TTC549 (cell line): ENCODE measurements around the gene B9D1.

Experiments used
- FAIRE-seq: peaks from 2 replicates; lab custom pipeline; 2012; peaks lifted over from hg19 to GRCh38; lab: Jason Lieb, UNC

Gene B9D1

DNA sequence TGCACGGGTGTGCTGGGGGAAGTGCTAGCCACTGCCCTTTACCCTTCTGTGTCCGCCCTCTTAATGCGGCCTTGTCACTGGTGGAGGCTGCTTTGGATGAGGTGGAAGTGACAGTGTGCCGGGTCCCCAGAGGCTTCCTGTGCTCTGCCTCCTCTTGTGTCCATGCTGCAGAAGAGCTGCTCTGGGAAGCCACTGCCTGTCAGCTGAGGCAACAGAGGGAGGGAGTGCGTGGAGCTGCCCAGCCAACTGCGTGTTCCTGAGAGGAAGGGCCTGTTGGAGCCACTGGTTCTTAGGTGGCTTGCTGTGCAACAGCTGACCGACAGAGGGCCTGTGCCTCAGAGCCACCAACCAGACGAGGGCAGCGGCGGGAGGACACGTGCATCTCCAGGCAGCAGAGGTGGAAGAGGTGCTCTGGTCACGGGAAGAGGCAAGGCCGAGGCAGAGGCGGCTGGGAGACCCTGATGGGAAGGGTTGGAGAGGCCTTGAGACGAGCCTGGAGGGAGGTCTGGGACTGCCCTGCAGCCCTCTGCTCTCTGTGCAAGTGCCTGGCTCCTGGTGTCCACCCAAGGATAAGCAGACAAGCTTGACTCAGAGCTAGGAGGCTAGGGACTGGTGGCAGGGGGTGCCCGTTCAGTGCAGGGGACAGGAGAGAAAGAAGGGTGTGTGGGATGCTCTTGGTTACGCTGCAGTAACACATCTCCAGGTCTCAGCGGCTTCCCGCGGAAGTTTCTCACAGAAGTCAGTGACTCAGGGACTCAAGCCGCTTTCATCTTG, 25.4 kb downstream of the B9D1 start:
- FAIRE-seq, result no peak

DNA sequence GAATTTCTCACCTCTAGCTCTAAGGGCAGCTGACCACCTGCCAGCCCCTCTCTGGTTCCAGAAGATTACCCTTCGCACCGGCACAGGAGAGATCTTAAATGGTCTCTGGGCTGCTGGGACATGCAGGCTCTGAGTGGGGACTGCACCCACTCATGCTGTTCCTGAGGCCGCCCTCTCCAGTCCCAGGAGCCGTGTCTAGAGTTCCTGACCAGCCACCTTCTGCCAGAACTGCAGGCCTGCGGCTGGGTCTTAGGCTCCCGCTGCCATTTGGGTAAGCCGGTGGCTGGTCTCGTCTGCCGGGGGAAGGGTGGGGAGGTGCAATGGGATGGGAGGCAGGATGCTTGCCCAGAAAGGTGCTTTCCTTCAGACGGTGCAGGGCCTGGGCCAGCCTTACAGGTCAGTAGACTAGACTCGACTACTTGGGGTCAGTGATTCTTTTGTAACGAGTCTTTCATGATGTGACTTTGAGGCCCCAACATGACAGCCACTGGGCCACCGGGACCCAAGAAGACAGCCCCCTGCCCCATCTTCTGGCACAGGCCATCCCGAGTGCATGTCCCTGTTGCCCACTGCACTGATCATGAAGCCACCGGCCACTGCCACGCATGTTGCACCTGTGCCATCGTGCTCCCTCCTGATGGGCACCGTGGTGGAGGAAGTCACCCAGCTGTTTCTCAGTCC, 26.4 kb downstream of the B9D1 start:
- no peak for FAIRE-seq

DNA sequence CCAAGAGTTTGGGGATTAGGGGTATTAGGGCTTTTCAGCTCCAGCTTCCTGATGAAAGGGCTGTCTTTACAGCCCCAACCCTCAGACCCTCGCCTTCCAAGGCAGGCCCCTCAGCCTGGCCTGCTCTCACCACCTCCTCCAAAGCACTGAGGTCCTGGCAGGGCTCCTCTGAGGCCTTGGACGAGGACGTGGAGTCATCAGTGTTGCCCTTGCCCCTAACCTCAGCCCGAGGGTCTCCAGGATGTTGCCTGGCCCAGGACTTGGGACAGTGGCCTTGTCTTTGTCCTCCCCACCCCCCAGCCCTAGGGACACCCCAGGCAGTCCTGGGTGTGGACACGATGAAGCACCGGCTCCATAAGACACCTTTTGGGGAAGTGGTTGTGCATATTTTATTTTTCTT, 28.2 kb downstream of the B9D1 start:
- no peak for FAIRE-seq

DNA sequence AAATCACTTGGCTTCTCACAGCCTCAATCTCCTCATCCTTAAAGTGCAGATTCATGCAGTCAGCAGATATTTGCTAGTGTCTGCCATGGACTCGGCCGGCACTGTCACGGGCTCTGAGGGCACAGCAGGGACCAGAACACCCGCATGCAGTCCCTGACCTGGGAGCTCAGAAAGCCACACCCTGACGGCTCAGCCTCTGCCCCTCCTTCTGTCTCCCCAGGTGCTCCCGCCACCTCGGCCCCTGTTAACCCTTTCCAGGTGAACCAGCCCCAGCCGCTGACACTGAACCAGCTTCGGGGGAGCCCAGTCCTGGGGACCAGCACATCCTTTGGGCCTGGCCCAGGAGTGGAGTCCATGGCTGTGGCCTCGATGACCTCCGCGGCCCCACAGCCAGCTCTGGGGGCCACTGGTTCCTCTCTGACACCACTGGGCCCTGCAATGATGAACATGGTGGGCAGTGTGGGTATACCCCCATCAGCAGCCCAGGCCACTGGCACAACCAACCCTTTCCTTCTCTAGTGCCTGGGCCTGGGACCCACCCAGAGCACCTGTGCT, 28.7 kb downstream of the B9D1 start:
- no peak for FAIRE-seq

DNA sequence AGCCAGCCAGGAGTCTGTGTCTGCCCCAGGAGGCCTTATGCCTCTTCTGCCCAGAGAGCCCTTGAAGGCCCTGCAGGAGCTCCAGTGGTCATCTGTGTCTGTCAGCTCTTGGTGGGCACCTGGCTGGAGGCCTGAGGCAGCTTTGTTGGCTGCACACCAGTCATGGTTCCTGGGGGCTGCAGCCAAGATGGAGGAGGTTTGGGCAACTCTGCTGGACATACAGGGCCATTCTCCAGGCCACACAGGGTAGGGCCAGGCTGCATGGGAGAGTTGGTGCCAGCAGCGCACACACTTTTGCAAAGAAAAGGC, 29.4 kb downstream of the B9D1 start:
- FAIRE-seq, result no peak

DNA sequence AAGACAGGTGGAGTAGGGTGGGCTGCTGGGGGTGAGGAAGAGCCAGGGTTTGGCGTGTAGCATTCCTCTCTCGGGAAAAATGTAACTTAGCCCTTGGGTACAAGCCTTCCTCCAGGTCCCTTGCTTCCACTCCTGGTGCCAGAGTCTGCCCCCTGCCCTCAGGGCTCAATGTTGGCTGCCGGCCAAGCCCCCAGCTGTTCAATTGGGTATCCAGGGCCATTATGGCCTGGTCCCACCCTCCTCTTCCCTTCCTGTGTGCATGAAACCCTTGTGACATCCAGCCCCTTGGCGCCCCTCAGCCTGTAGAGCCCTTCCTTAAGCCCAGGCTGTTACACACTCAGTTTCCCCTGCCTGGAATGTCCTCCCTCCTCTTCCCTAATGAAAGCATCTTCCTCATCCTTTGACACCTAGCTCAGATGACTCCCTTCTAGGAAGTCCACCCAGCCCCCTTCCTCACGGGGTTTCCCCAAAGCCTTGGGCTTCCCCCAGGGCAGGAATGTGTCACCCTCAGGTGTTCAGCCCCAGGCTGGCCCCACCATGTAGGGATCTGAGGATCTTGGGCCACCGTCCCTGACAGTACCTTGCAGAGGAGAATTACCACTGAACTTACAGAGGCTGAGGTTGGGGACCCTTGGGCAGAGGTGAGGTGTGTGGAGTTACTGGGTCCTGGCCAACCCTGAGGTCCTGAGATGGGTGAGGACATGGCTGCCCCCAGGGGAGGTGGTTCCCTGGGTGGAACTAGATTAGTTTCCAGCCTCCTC, 30.0 kb downstream of the B9D1 start:
- FAIRE-seq, result no peak

DNA sequence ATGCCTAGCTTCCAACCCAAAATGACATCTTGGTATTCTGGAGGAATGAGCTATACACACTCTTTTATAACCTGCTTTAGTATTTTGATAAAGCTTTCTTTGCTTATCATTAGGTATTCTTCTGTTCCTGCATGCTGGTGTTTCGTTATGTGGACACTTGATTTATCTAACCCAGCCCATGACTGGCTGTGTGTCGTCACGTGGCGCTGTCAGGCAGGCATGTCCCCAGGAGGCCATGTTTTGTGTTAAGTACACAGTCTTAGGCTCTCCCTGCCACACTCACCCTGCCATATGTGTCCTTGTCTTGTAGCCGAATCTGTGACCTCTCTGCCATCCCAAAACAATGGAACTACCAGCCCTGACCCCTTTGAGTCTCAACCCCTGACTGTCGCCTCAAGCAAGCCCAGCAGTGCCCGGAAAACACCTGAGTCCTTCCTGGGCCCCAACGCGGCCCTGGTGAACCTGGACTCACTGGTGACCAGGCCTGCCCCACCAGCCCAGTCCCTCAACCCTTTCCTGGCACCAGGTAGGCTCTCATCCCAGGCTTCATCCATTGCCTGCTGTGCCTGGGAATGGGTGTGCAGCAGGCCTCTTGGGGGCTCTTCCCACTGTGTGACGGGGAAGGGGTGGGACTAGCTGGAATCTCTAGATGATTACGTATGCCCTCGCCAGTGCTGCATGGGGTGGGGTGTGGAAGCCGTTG, 30.8 kb downstream of the B9D1 start:
- no peak for FAIRE-seq

DNA sequence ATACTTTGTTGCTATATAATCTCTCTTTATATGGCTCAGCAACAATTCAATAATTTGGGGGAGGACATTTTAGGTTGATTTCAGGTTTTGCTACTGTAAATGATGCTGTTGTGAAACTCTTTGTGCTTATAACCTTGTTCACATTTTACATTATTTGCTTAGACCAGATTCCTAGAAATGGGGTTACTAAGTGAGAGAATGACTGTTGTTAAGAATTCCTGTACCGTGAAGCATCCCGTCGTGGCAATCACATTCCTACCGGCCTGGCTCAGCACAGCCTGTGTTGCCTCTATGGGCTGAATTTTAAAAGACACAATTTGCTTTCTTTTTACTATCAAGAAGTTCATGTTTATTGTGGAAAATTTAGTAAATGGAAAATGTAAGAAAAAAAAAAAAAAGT, 31.4 kb downstream of the B9D1 start:
- FAIRE-seq, result no peak

DNA sequence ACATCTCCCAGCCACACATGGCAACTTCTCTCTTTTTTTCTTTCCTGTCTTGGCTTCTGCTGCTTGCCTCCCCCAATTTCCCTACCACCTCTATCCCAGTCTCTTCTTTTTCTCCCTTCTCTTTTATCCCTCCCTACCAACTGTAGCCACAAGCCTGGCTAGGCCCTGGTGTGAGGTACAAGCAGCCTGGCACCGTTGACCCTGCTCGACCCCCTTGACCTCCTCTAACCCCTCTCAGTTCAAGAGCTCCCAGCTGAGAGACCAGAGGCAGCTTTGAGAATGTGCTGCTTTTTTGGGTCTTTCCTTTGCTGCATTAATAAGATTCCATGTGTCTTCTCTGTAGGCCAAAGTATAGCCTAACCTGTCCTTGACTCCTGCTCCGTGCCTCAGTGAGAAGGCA, 32.3 kb downstream of the B9D1 start:
- FAIRE-seq, result no peak

DNA sequence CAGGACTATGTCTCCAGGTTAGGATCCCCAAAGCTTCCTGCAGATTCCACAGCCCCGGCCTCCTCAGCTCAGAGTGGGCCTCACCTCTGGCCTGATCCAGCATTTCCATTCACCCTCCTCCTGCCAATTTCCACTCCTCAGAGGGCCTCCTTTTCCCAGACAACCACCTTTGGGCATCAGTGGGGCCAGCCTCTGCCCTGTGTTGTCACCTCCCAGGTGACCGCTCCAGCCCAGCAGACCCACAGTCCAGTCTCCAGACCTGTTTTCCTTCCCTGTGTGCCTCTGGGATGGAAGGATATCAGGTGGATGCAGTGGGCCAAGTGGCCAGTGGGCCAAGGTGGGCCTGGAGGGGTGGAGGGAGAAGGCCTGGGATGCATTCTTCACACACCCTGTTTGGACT, 32.7 kb downstream of the B9D1 start:
- no peak for FAIRE-seq

DNA sequence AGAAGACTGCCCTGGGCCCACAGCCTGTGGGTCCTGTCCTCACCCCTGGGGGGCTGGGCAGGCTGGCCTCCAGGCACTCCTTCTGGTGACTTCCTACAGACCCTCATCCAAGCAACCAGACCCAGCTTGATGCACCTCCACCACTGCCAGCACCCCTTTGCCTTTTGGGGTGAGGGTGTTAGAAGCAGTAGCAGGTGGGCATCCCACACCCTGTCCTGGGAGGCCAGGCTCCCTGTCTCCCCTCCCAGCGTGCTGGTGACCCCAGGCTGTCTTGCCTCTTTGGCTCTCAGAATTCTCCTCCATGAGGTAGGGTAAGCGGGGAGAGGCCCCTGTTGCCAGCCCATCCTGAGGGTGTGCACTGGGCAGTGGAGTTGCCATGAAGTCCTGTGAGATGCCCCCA, 33.4 kb downstream of the B9D1 start:
- FAIRE-seq, result no peak

DNA sequence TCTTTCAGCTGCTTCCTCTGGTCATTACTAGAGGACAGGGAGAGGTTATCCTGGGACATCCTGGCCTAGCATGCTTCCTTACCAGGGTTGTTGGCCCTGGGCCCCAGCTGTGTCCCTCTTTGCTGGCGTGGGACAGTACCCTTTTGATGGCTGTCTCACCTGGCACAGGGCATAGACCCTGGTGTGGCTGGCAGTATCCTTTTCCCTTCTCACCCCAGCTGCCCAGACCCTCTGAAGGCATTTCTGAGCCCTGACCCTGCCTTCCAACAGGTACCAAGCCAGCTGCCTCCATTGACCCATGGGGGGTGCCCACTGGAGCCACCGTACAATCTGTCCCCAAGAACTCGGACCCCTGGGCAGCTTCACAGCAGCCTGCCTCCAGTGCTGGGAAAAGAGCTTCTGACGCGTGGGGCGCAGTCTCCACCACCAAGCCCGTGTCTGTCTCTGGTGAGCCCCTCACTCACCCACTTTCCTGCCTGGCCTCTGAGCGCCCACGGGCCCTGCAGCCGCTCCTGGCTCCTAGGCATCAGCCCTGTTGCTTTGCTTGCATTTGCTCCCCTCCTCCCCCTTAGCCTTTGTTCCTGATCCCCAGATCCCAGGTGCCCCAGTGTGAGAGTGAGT, 34.0 kb downstream of the B9D1 start:
- FAIRE-seq, result no peak

DNA sequence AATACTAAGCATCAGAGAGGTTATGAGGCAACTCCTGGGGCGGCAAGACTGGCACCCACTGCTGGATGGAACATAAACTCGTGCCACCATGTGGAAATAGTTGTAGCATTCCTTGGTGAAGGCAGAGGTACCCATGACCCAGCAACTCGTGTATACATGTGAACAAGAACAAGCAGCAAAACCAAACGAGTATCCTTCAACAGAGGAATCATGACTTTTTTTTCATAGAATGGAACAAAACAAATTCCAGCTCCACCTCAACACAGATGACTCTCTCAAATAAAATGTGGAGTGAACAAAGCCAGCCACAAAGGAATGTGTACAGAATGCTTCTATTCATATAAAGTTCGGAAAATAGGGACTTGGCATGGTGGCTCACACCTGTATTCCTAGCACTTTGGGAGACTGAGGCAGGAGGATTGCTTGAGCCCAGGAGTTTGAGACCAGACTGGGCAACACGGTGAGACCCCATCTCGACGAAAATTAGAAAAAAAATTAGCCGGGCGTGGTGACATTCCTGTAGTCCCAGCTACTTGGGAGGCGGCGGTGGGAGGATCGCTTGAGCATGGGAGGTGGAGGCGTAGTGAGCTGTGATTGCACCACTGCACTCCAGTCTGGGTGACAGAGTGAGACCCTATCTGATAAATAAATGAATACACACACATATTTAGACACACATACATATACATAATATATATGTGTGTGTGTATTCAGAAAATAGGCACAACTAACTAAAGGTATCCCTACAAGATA, 35.3 kb downstream of the B9D1 start:
- FAIRE-seq, result no peak

DNA sequence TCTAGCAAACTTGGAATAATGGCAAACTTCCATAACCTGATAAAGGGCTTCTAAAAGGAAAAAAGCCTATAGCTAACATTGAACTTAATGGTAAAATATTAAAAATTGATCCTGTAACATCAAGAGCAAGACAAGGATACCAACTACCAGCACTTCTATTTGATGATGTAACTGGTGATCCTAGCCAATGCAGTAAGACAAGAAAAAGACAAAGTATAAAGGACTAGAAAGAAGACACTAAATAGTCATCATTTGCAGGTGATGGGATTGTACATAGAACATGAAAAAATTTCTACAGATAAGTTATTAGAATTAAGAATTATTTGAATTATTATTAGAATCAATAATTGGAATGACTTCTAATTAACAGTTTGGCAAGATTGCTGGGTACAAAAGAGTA, 37.0 kb downstream of the B9D1 start:
- FAIRE-seq, result peak; percentile 36

DNA sequence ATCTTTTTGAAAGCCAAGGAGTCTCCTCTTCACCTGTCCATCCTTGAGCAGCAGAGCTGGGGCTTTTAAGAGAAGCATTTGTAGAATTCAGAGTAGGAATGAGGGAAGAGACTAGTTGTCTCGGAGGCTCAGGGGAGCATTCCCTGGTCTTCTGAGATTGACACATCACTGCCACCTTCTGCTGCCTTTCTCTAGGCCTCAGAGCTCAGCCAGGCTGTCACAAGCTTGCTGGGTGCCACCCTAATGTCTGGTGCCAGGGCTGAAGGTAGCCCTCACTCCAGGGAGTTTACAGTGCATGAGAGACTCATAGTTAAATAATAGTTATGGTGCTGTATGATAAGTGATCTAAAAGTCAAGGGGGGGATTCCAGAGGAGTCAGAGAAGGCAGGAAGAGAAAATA, 39.7 kb downstream of the B9D1 start:
- no peak for FAIRE-seq

DNA sequence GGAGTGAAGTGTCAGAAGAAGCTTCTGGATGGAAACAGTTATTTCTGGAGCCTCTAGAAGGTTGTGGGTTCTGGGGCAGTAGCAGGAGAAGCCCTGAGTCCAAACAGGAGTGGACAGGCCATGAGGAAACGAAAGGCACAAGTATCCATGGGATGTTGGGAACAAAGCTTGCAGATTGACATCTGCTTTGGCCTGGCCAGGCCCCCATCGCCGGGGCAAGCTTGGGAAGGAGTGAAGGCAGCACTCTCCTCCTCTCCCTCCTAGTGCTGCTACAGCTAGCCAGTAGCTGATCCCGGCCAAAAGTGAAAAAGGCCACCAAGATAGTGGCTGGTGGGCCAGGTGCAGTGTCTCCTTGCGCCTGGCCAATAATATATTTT, 40.4 kb downstream of the B9D1 start:
- no peak for FAIRE-seq

DNA sequence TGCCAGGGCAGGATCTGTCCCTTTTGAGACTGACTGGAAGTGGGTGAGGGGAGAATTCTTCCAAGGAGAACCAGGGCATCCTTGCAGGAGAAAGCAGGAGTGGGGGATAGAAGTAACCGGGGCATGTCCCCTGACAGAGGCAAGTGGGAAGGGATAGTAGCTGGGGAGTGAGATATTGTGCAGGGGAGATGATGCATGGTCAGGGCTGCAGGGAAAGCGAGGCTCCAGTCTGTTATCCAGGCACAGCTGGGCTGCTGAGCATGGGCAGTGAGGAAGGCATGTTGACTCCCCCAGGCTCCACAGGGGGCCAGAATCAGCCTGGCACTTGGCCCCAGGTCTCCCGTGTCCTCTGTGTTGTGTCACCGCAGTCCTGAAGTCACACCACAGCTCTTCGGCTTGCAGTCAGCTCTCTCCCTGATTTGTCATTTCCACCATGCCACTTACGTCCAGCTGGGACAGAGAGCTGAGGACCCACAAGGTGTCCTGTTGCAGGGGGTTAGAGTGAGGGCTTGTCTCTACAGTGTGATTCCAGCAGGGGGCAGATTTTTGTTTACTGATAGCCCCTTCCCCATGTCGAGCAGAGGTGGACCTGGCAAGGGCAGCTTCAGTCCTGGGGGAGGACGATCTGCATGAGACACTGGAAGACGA, 40.9 kb downstream of the B9D1 start:
- no peak for FAIRE-seq

DNA sequence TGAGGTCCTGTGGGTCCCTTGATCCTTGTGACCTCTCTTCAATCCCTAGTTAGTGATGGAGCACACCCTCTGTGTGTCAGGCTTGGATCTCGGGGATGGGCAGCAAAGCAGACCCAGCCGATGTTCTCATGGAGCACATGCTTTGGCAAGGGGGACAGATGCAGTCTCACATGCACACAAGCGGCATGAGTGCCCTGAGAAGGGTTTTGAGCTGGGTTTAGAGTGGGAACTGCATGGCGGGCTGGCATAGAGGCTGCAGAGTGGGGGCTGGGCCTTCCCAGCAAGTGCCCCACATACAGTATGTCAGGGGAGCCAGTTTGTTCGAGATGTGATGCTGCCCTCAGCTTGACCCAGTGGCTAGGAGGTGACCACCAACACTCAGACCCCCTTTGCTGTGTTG, 41.6 kb downstream of the B9D1 start:
- FAIRE-seq, result no peak

DNA sequence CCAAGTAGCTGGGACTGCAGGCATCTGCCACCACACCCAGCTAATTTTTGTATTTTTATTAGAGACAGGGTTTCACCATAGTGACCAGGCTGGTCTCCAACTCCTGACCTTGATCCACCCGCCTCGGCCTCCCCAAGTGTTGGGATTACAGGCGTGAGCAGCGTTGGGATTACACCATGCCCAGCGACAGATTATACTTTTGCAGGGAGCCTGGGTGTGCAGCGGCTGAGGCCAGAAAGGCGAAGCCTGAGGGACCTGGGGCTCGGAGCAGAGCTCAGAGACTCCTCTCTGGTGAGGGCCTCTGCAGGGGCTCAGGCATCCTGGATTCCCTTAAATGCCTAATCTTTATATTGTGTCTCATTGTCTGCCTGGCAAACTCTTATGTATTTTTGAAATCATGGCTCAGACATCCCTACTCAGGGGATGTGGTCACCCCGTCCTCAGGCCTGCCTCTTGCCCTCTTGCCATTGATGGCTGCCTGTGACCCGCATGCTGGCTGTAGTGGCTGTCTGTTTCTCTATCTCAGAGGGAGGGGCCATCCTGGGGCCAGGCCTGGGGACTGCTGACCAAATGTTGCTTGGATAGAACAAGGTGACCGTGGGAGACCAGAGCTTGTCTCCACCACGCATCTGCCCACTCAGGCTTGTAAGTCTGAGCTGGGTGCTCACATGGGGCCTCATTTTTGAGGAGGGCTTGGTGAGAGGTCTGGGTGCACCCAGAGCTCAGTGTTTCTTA, 42.6 kb downstream of the B9D1 start:
- FAIRE-seq, result no peak

DNA sequence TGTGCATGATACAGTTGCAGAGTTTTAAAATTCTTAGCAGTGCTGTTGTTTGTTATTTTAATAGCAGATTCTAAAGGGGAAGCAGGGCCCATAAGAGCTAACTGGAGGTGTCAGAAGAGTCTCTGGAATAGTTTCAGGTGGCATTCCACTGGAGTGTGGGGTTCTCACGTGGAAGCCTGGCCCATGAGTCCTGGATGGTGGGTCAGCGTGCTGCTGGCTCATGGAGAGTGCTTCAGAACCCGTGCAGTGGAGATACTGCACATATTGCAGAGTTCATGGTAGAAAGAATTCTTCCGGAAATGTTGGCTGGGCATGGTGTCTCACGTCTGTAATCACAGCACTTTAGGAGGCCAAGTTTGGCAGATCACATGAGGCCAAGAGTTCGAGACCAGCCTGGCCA, 43.9 kb downstream of the B9D1 start:
- FAIRE-seq, result no peak
